ENCODE data around the gene PSMD1.

Gene PSMD1

DNA sequence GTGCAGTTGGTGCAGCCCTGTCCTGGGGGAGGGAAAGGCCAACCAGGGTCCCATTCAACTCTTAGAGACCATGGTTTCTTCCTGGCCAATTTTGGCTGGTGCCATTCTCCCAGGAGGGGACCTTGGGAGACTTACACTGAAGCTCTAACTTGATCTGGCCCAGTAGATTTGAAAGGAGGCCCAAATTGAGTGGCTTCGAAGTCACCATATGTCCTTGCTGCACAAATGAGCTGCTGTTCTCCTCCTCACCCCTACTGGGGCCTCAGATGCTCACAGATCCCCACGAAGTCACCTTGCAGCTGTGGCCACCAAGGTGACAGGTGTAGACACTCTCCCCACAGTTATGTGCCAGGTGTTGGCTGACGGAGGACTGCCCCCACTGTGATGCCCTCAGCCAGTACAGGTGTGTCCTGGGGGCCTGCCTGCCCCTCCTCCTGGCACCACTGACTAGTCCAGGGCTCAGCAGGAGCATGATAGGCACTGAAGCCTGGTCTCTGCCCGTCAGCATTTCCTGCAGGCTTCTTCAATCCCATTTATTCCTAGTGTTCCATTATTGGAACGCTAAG, 24.0 kb upstream of the PSMD1 start:
- no peak overlapping the region for H3K4me3 Mint-ChIP-seq
- H3K36me3 Mint-ChIP-seq (ENCODE audit: low read depth) = no peaks in the 10 kb centered on the region
- peaks cover 61% of the 10 kb centered on the region for H3K27me3 Mint-ChIP-seq (ENCODE audit: low read depth, poor library complexity)
- DNase-seq = no peak
- no peaks in the 10 kb centered on the region for H3K9me3 Mint-ChIP-seq
- no peak for TF ChIP-seq CTCF (IDR thresholded peaks at IDR 0.05)
- H3K27ac Mint-ChIP-seq = no peak overlapping the region
- peaks cover 11% of the 10 kb centered on the region for H3K4me1 Mint-ChIP-seq

DNA sequence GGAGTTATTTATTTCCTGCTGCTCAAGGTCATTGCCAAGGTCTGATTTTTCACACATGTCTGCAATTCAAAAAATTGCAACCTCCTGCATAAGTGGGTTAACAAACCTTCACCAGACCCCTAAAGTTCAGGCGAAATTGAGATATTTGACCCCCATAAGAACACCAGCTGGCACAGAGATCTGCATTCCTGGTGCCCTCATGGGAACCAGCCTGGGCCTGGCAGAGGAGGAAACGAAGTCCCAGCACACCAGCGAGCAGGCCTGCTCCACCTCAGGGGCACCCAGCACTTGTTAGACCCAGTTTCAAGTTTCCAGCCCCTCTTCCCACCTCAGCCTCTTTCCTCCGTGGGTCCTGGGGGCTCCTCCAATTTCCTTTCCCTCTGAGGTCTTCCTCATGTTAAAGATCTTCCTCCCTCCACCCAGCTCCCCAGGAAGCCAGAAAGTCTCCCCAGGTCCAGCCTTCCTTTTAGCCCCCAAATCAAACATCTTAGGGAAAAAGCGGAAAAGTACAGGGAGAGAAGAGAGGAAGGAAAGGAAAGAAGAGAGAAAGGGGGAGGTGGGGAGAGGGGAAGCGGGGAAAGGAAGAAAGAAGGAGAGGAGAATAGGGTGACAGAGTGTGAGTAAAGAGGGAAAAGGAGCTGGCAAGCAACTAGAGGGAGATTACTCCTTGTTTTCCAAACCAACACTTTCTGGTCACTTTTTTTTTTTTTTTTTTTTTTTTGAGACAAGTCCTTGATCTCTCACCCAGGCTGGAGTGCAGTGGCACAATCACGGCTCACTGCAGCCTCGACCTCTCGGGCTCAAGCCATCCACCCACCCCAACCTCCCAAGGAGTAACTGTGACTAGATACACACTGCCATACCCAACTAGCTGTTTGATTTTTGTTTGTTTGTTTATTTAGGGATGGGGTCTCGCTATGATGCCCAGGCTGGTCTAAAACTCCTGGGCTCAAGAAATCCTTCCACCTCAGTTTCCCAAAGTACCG, 23.2 kb upstream of the PSMD1 start:
- Mint-ChIP-seq H3K4me1 (peaks cover 13% of the 10 kb centered on the region), H3K4me3 (no peak overlapping the region), H3K27me3 (ENCODE audit: low read depth, poor library complexity) (peaks cover 66% of the 10 kb centered on the region), H3K27ac (no peak overlapping the region), H3K36me3 (ENCODE audit: low read depth) (no peaks in the 10 kb centered on the region), H3K9me3 (no peaks in the 10 kb centered on the region)
- no peak for TF ChIP-seq CTCF (IDR thresholded peaks at IDR 0.05)
- DNase-seq = no peak

GRCh38 chr2:231034291-231034882, 22.3 kb upstream of the PSMD1 start:
- Mint-ChIP-seq H3K36me3 (ENCODE audit: low read depth) (no peaks in the 10 kb centered on the region), H3K4me1 (peaks cover 18% of the 10 kb centered on the region), H3K27me3 (ENCODE audit: low read depth, poor library complexity) (peaks cover 73% of the 10 kb centered on the region), H3K9me3 (no peaks in the 10 kb centered on the region), H3K27ac (no peak overlapping the region), H3K4me3 (no peak overlapping the region)
- no peak for DNase-seq
- TF ChIP-seq CTCF (IDR thresholded peaks at IDR 0.05) = no peak

GRCh38 chr2:231036131-231036530, 20.5 kb upstream of the PSMD1 start:
- DNase-seq = no peak
- Mint-ChIP-seq H3K27ac (no peak overlapping the region), H3K27me3 (ENCODE audit: low read depth, poor library complexity) (peaks cover 87% of the 10 kb centered on the region), H3K4me3 (peak overlapping the region; percentile 70), H3K4me1 (peaks cover 18% of the 10 kb centered on the region), H3K36me3 (ENCODE audit: low read depth) (no peaks in the 10 kb centered on the region), H3K9me3 (peaks cover 3% of the 10 kb centered on the region)
- TF ChIP-seq CTCF (IDR thresholded peaks at IDR 0.05) = no peak

GRCh38 chr2:231036578-231037106, 20.0 kb upstream of the PSMD1 start:
- Mint-ChIP-seq H3K4me1 (peaks cover 18% of the 10 kb centered on the region), H3K27ac (no peak overlapping the region), H3K9me3 (peaks cover 3% of the 10 kb centered on the region), H3K27me3 (ENCODE audit: low read depth, poor library complexity) (peaks cover 90% of the 10 kb centered on the region), H3K36me3 (ENCODE audit: low read depth) (no peaks in the 10 kb centered on the region), H3K4me3 (peak overlapping the region; percentile 70)
- TF ChIP-seq CTCF (IDR thresholded peaks at IDR 0.05) = no peak
- DNase-seq = no peak

Data from nephron progenitor cell (in vitro differentiated cells).